ENCODE results near the gene DNLZ.

Gene DNLZ

DNA sequence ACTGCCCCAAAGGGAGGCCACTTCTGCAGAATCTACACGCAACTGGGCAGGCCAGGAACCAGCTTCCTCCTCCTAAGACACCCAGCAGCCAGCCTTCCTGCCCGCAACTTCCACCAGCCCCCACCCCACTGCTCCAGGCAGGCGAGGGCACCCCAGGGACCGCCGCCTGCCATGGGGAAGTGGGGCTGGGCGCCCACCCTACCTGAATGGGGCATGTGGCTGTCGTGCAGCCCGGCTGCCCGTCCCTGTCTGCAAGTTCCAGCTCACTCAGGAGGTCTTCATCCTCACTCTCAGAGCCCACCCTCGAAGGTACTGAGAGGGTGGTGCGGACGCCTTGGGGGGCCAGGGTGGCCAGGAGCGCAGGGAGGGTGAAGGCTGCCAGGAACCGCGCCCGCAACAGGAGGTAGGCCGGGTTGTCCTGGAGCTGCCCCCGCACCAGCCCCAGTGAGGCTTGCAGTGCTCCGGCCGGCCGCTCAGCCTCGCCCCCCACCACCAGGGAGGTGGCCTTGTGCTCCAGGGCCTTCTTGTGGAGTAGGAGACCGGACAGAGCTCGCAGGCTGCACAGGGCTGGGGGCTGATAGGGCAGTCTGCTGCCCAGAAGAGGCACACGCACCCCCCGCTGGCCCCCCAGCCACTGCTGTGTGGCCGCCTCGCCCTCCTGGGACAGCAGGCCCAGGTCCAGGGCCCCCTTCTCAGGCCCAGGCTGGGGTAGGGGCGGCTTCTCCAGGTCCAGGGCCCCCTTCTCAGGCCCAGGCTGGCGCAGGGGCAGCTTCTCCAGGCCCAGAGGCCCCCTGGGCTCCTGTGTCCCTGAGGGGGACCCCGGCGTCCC lies 14.0 kb upstream of the DNLZ start:
- DNase-seq (ENCODE audit: low read depth in 2 of 2, low spot score in 1 of 2) = no peak

- no peak for DNase-seq (ENCODE audit: low read depth in 2 of 2, low spot score in 1 of 2)
Observed at GRCh38 chr9:136376457-136376856, 12.9 kb upstream of the DNLZ start.

- no peak for DNase-seq (ENCODE audit: low read depth in 2 of 2, low spot score in 1 of 2)
Observed at GRCh38 chr9:136375096-136375495, 11.6 kb upstream of the DNLZ start.

DNA sequence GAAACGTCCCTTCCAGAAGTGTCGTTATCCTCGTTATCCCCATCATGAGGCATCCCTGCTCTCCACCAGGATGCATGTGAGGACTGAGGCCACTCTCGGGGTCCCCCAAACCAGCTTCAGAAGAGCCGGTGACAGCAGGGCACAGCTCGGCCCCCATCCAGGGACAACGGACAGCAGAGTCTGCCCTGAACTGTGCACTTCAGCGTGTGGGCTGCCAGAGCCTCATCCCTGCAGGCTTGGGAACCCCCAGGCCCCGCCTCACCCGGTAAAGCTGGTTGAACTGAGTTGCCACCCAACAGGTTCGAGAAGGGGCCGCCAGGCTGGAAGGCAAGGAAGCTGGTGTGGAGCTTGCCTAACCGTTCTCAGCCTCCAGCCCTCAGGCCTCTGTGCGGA lies 10.6 kb upstream of the DNLZ start:
- no peak for DNase-seq (ENCODE audit: low read depth in 2 of 2, low spot score in 1 of 2)

- DNase-seq (ENCODE audit: low read depth in 2 of 2, low spot score in 1 of 2) = no peak
Observed at GRCh38 chr9:136373300-136374182, 10.0 kb upstream of the DNLZ start, which contains the start of gene CARD9. Gene CARD9, minus strand, starts transcription at chr9:136373669. Its CDS starts 1,591 bp downstream, at chr9:136372078.

DNA sequence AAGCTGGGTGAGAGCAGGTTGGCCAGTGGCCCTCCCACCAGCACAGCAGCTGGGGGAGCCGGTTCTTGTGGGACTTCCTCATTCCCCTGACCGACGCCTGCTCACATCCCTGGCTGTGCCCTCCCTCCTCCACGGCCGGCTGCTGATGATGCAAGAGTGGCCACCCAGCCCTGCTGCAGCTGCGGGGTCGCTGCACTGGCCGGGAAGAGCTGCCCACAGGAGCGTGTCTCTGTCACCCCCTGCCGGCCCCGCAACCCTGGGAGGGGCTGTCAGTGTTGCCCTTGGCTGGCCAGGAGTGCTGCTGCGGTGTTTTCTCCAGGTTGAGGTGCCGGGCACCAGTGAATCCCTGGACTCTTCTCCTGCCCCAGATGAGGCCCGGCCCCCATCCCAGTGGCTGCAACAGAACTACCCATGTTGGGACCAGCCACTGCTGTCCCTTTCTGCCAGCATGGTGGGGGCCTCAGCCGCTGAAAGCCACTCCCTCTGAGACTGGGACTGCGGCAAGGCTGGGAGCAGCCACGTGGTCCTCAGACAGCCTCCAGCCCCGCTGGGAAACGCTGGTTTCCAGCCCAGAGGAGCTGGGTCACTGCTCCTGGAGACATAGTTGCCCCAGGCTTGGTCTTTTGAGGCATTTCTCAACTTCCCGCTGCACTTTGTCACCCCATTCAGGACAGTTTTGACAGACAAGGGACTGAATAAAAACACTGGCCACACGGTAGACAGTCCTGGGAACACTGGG lies 9.2 kb upstream of the DNLZ start:
- DNase-seq (ENCODE audit: low read depth in 2 of 2, low spot score in 1 of 2) = no peak

DNA sequence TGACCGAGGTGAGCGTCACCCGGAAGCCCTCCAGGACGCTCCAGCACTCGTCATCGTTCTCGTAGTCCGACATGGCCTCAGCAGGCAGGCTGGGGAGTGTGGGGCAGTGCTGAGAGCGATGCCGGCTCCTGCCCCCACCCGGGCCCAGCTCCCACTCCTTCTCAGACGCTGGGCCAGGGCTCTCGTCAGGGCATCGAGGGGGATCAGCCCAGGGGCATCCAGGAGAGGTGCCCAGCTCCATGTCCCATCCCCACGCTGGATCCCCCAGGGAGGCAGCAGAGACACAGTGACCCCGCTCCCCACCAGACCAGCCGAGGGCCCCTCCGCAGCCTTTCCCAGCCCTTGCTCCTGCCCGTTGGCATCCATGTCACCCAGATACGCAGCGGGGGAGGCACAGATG lies 8.5 kb upstream of the DNLZ start:
- no peak for DNase-seq (ENCODE audit: low read depth in 2 of 2, low spot score in 1 of 2)

GRCh38 chr9:136371533-136371880 lies 8.0 kb upstream of the DNLZ start:
- no peak for DNase-seq (ENCODE audit: low read depth in 2 of 2, low spot score in 1 of 2)

GRCh38 chr9:136370687-136371532 lies 7.4 kb upstream of the DNLZ start:
- DNase-seq (ENCODE audit: low read depth in 2 of 2, low spot score in 1 of 2) = no peak

DNA sequence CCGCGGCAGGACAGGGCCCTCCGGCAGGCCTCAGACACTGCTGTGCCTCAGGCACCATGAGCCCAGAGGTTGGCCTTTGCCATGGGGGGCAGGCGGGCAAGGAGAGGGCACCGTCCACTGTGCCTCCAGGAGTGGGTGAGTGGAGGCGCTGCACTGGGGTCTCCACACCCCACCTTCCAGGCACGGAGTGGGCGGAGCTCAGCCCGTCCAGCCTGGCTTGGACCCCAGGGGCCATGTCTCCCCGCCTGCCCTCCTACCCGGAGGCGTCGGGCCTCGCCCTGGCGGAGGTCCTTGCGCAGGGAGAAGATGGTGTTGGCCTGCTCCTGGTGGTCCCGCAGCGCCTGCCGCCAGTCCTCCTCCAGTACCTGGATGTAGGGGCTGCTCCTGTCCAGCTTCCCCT lies 6.5 kb upstream of the DNLZ start:
- no peak for DNase-seq (ENCODE audit: low read depth in 2 of 2, low spot score in 1 of 2)

DNA sequence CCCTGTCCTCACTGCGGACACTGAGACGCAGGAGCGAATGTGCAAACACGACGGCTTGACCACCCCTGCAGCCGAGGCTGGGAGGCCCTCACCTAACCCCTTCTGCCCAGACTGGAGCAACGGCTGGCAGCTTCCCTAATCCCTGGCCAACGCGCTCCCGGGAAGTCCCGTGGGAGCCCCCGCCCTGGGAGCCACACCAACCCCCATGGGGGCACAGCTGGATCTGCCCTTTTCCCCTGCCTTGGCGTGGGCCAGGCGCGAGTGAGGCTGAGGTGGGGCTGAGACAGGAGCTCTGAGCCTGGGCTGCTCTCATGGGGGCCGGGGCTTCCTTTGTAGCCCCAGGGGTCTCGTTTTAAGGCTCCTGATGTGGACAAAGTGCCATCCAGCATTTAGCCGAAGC lies 4.6 kb upstream of the DNLZ start:
- DNase-seq (ENCODE audit: low read depth in 2 of 2, low spot score in 1 of 2) = no peak

- no peak for DNase-seq (ENCODE audit: low read depth in 2 of 2, low spot score in 1 of 2)
Observed at GRCh38 chr9:136367296-136368145, 4.0 kb upstream of the DNLZ start.

DNA sequence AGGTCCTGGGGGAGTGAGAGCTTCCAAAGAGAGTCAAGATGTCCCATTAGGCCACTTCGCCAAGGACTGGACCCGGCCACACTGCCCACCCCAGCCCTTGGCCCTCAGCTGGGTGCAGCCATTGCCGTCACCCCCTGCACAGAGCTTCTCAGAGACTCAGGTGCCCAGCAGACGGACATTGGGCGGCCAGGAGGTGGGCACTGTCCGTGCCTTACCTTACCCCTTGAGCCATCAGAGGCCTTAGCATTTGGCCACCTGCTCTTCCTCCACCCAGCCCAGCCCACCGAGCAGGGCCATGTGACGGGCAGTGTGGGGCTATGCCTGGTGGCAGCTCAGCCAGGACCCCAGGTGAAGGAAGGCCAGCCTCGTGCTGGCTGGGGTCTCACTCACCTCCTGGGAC lies 3.3 kb upstream of the DNLZ start:
- no peak for DNase-seq (ENCODE audit: low read depth in 2 of 2, low spot score in 1 of 2)

- no peak for DNase-seq (ENCODE audit: low read depth in 2 of 2, low spot score in 1 of 2)
Observed at GRCh38 chr9:136365775-136366222, 2.3 kb upstream of the DNLZ start.

- no peak for DNase-seq (ENCODE audit: low read depth in 2 of 2, low spot score in 1 of 2)
Observed at GRCh38 chr9:136364942-136365774, 1.6 kb upstream of the DNLZ start.

DNA sequence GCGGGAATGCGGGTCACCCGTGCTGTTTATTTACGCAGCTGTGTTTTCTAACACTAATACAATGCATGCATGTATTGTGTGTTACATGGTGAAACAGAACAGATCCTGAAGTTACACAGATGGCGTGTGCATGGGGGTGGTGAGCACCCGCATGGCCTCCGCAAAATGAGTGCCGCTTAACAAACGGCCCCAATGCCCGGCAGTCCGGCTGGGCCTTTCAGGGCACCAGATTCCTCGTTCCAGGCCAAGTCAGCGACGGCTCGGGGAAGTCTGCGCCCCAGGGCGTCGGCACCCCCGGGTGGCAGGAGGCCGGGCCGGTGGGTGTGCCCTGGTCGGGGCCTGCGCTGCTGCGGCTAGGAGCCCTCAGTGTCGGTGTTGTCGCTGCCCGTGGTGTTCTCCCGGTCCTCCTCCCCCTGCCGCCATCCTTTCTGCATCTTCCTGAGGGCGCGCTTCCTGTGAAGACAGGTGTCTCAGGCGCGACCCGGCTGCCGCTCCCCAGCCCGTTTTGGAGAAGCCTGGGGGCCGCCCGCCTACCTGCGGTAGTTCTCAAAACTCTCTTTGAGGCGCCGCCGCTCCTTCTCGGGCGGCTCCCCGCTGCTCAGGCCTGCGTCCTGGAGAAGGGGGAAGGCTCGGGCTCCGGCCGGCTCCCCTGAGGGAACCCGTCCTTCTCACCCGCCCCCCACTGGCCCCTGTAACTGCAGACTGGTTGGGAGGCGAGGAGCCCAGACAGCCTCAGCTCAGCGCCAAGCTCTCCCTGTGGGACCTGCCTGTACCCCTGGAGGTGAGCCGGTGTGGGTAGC lies 605 bp upstream of the DNLZ start:
- DNase-seq (ENCODE audit: low read depth in 2 of 2, low spot score in 1 of 2) = no peak

- DNase-seq (ENCODE audit: low read depth in 2 of 2, low spot score in 1 of 2) = no peak
Observed at GRCh38 chr9:136362450-136362784, 1.1 kb downstream of the DNLZ start.

- no peak for DNase-seq (ENCODE audit: low read depth in 2 of 2, low spot score in 1 of 2)
Observed at GRCh38 chr9:136361754-136362449, 1.6 kb downstream of the DNLZ start.
